Adrenal gland (tissue), 12 donors: ENCODE measurements around the gene DPP6. TPM values are rescaled to one million over a fixed set of nuclear protein-coding genes. Genes with fewer than 3 reads are reported as not detected.

ENCODE experiments used
- DNase-seq, 7 donors: peaks; one replicate each; pipeline ENCODE4 v3.0.0-alpha.2; 2019 to 2020
- H3K27ac ChIP-seq, 5 donors: fragments of 200-600 bp; sonication (generic) in 4 of 5; 1 replicate in 3 of 5; 2 replicates in 2 of 5; pipeline versions ENCODE4 v1.5.1 to v1.8.0; 2016 to 2020; ENCODE audit warnings: mild to moderate bottlenecking in 1 of 5
- H3K27me3 ChIP-seq: fragments of 200-600 bp; 2 replicates; pipeline ENCODE4 v1.8.0; 2021
- H3K36me3 ChIP-seq, 2 donors: fragments of 200-600 bp; replicated peaks in 1 of 2; 1 replicate in 1 of 2; 2 replicates in 1 of 2; pipeline versions ENCODE4 v1.5.1 to v1.8.0; 2018 to 2022
- H3K4me1 ChIP-seq, 2 donors: fragments of 200-600 bp; replicated peaks in 1 of 2; 1 replicate in 1 of 2; 2 replicates in 1 of 2; pipeline versions ENCODE4 v1.5.1 to v1.8.0; 2018 to 2021
- H3K4me3 ChIP-seq, 4 donors: fragments of 200-600 bp; sonication (generic) in 3 of 4; one replicate each; pipeline ENCODE4 v1.5.1; 2016 to 2018
- H3K9me3 ChIP-seq, 3 donors: fragments of 200-600 bp; sonication (generic) in 1 of 3; replicated peaks in 1 of 3; 1 replicate in 2 of 3; 2 replicates in 1 of 3; pipeline versions ENCODE4 v1.5.1 to v1.8.0; 2016 to 2021
- CTCF ChIP-seq, 6 experiments: fragments of 450-650 bp in 4 of 6; fragments of 200-600 bp in 2 of 6; sonication (generic) in 1 of 6; IDR thresholded peaks; 1 replicate in 5 of 6; 2 replicates in 1 of 6; pipeline versions ENCODE4 v1.5.1 to v1.8.0; 2016 to 2021; ENCODE audit warnings: antibody characterized with exemption in 6 of 6, mild to moderate bottlenecking in 2 of 6, moderate library complexity in 1 of 6
- POLR2A ChIP-seq, 2 donors: fragments of 450-650 bp; IDR thresholded peaks; one replicate each; pipeline ENCODE4 v1.6.1; 2017; ENCODE audit warnings: antibody characterized with exemption in 2 of 2, mild to moderate bottlenecking in 2 of 2, moderate library complexity in 1 of 2
- WGBS, 4 donors: extraction: QIAGEN DNeasy Blood & Tissue Kit in 2 of 4; methylation state at CpG; one replicate each; pipeline versions ENCODE4 v1.1.5 to v1.1.7; 2013 to 2017; 5-methylcytosine and 5-hydroxymethylcytosine counted together
- intact Hi-C, 2 donors: fragments of 100-400 bp; cut with DNase I; formaldehyde crosslinking; loops; one replicate each; pipeline versions ENCODE4 v1.14.1 to v1.15.0; 2022 to 2023
- polyA plus RNA-seq, 3 donors: library from polyadenylated mRNA; stranded (reverse); fragments of 200-250 nt in 2 of 3; fragments of 350-450 nt in 1 of 3; fragmentation: Illumina TruSeq in 1 of 3; extraction: RNeasy Lipid Tissue Mini Kit (QIAGEN cat#74804) in 1 of 3; gene quantifications; one replicate each; pipeline ENCODE4 v1.2.3, GENCODE V29; 2013 to 2014
- total RNA-seq, 9 donors: library from RNA; depleted of rRNA in 4 of 9; stranded (reverse); fragments of >200 nt in 4 of 9; fragments of 120-200 nt in 1 of 9; fragmentation: NEBNext Ultra II Directional in 1 of 9; extraction: Animal tissue kit (Norgen Biotek cat#: 25700) in 1 of 9; gene quantifications; one replicate each; pipeline versions ENCODE4 v1.1.0 to v1.2.4, GENCODE V29; 2013 to 2023
- donor health status: healthy with polysubstance abuse.
- donor health status: Bipolar disorder and iron deficiency.
- donor health status: DM: yes; HTN: yes; CAD: no.
- donor health status: DM: no; HTN: no; CAD: no.
- donor health status: DM: no; HTN: no; CAD: no.
- donor health status: DM: yes; HTN: yes; CAD: no.

The DPP6 gene
- total and polyA plus RNA-seq, 12 donors, result 0.39 to 13.1 (median 5.1) TPM

- WGBS, 4 donors, result 30 to 53% (median 34%) methylated on average over 5 of the region's 5 CpGs
- Histone ChIP-seq H3K4me1 (no peaks in the 10 kb centered on the region), H3K27me3 (no peaks in the 10 kb centered on the region), H3K4me3 (no peak overlapping the region), H3K9me3 (no peaks in the 10 kb centered on the region), H3K36me3 (no peaks in the 10 kb centered on the region), H3K27ac (no peak overlapping the region)
- no peak for TF ChIP-seq POLR2A (IDR thresholded peaks at IDR 0.05)
- TF ChIP-seq CTCF (IDR thresholded peaks at IDR 0.05), result no peak
- intact Hi-C loops, result no loop called here
- DNase-seq, result no peak
Measured at GRCh38 chr7:154308928-154309327, 256.7 kb downstream of the DPP6 start.

DNA sequence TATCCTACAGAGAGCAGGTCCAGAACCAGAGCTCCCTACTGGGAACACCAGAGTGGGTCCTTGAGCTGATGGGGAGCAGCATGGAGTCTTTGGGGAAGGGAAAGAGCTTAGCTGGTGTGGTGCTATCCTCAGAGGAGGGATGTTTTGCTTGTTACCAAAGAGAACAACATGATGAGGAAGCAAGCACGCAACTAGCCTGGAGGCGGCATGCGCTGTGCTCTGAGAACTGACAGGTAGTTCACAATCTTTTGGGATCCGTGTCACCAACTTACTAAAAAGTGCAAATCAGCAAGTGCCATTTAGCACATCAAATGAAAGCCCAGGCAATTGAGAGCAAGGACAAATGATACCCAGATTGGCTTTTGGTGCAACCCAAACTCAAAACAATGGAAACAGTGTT is 257.9 kb downstream of the DPP6 start:
- intact Hi-C loops, result no loop called here
- no peak overlapping the region for H3K4me3 ChIP-seq
- TF ChIP-seq POLR2A (IDR thresholded peaks at IDR 0.05), result no peak
- TF ChIP-seq CTCF (IDR thresholded peaks at IDR 0.05), result no peak
- no peaks in the 10 kb centered on the region for H3K9me3 ChIP-seq
- no peaks in the 10 kb centered on the region for H3K36me3 ChIP-seq
- no peak for DNase-seq
- WGBS, 4 donors, result 62 to 77% (median 67%) methylated on average over 4 of the region's 4 CpGs
- H3K27ac ChIP-seq, result no peak overlapping the region
- H3K4me1 ChIP-seq, result no peaks in the 10 kb centered on the region
- no peaks in the 10 kb centered on the region for H3K27me3 ChIP-seq

DNA sequence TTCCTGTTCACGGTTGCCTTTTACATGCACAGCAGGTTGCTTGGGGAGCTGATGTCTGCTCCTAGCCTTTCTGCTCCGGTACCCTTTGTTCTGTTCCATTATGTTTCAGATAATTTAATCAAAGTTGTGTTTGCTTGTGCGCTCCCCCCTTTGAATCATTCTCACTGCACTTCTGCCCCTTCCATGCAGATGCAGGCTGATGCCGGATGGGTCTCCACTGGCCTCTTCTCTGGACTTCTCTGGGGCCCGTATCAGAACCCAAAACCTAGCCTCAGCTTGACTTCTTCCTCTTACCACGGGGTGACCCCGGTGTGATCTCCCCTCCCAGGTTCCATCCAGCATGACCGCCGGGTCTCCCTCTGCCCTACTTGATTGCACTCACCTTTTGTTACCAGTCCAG is 272.0 kb downstream of the DPP6 start:
- no peaks in the 10 kb centered on the region for H3K4me1 ChIP-seq
- no peak overlapping the region for H3K27ac ChIP-seq
- no peaks in the 10 kb centered on the region for H3K27me3 ChIP-seq
- WGBS, 4 donors, result 81 to 88% (median 84%) methylated on average over 9 of the region's 9 CpGs
- DNase-seq, result peak in 1 of 7 donors; percentile 68
- H3K36me3 ChIP-seq, result no peaks in the 10 kb centered on the region
- no peak overlapping the region for H3K4me3 ChIP-seq
- TF ChIP-seq POLR2A (IDR thresholded peaks at IDR 0.05), result no peak
- no peak for TF ChIP-seq CTCF (IDR thresholded peaks at IDR 0.05)
- intact Hi-C loops, result no loop called here
- no peaks in the 10 kb centered on the region for H3K9me3 ChIP-seq

DNA sequence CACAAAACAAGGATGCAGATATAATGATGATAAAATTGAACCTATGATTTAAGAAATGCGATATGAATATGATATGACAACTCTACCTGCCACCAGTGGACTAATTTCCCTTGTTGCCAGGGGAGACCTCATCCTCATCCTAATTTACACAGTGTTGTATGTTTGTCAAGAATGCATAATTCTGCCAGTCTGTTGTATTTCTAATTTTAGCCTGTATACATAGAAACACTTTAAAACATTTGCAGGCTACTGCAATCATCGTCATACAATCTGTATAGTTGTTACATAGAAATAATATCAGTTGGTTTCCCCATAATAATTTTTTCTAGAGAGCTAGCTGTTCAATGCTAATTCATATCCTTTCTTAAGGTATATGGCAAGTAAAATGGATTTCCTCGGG is 274.2 kb downstream of the DPP6 start:
- 44 to 76% (median 61%) methylated on average over 3 of the region's 3 CpGs for WGBS, 4 donors

More for the DNA sequence above, 274.2 kb downstream of the DPP6 start:
- Histone ChIP-seq H3K9me3 (no peaks in the 10 kb centered on the region), H3K27ac (no peak overlapping the region), H3K27me3 (no peaks in the 10 kb centered on the region), H3K4me1 (no peaks in the 10 kb centered on the region), H3K4me3 (no peak overlapping the region), H3K36me3 (no peaks in the 10 kb centered on the region)
- DNase-seq, result no peak
- TF ChIP-seq CTCF (IDR thresholded peaks at IDR 0.05) (no peak), POLR2A (IDR thresholded peaks at IDR 0.05) (no peak)
- intact Hi-C loops, result no loop called here
